GM12892 (cell line): ENCODE results near the gene COL6A5.

Experiments used
- POLR2A ChIP-seq: IDR thresholded peaks from 2 replicates; pipeline ENCODE4 v1.6.1; 2011; ENCODE audit warnings: low read depth, low read length, control low read depth
- POLR2AphosphoS5 ChIP-seq: IDR thresholded peaks from 2 replicates; pipeline ENCODE4 v1.6.1; 2011; ENCODE audit warnings: low read depth, low read length, control low read depth
- TAF1 ChIP-seq: IDR thresholded peaks from 2 replicates; pipeline ENCODE4 v1.6.1; 2011; ENCODE audit warnings: low read depth, mild to moderate bottlenecking, control low read depth, low read length, borderline replicate concordance

DNA sequence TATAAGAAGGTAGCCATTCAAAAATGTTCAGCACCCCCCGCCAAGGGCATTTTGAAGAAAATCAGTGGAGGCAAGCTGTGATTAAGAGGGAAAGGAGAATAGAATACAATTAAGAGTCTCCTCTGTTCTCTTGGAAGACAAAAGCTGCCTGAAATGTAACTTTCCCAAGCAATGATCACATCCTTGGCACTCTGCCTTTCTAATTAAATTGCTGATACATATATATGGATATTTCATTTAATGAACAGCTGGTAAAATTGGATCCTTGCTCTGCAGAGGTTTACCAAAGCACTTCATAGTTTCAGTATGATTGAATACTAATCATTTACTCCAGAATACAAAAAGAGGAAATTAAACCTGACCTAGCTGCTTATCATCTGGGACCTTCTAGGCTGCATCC lies 182.0 kb downstream of the COL6A5 start:
- TF ChIP-seq POLR2AphosphoS5 (no peak), TAF1 (no peak), POLR2A (no peak)
